CD8-positive, alpha-beta memory T cell (primary cell): ENCODE measurements around the gene DUSP8. TPM values are rescaled to one million over a fixed set of nuclear protein-coding genes. Genes with fewer than 3 reads are reported as not detected.

Source experiments
- CTCF ChIA-PET: fragments of 350-600 bp; sonication (Branson Sonifier 250); formaldehyde crosslinking; loops from one replicate; lab custom pipeline; 2021; ENCODE audit warnings: antibody characterized with exemption; lab: Charles Lee
- POLR2A ChIA-PET: fragments of 350-600 bp; sonication (Branson Sonifier 250); formaldehyde crosslinking; loops from one replicate; lab custom pipeline; 2021; ENCODE audit warnings: antibody characterized with exemption; lab: Charles Lee
- DNase-seq, 5 donors: peaks; one replicate each; pipeline versions ENCODE4 v3.0.0 to v3.0.0-alpha.2; 2020 to 2022; ENCODE audit warnings: mixed read lengths in 1 of 5
- H3K27ac ChIP-seq: one replicate; pipeline ENCODE4 v1.7.0; 2013; ENCODE audit warnings: low read depth, mild to moderate bottlenecking, low read length, moderate library complexity
- H3K27me3 ChIP-seq: 2 replicates; pipeline ENCODE4 v1.7.0; 2013; ENCODE audit warnings: low read length, mild to moderate bottlenecking; ENCODE audit not compliant: insufficient read depth, poor library complexity, severe bottlenecking
- H3K36me3 ChIP-seq: 2 replicates; pipeline ENCODE4 v1.7.0; 2013; ENCODE audit warnings: mild to moderate bottlenecking, low read length, moderate library complexity; ENCODE audit not compliant: insufficient read depth
- H3K4me1 ChIP-seq: 2 replicates; pipeline ENCODE4 v1.7.0; 2013; ENCODE audit warnings: mild to moderate bottlenecking, low read length, moderate library complexity; ENCODE audit not compliant: insufficient read depth
- H3K4me3 ChIP-seq: 2 replicates; pipeline ENCODE4 v1.7.0; 2013; ENCODE audit warnings: mild to moderate bottlenecking, low read length
- H3K9me3 ChIP-seq: 2 replicates; pipeline ENCODE4 v1.7.0; 2013; ENCODE audit warnings: mild to moderate bottlenecking, low read length
- H3K27ac Mint-ChIP-seq, 8 donors: one replicate each; pipeline ENCODE4 v1.8.0; 2020 to 2021; ENCODE audit warnings: mixed read lengths in 8 of 8, mild to moderate bottlenecking in 6 of 8, inconsistent platforms in 3 of 8, moderate library complexity in 3 of 8
- H3K27me3 Mint-ChIP-seq, 2 donors: one replicate each; pipeline ENCODE4 v1.8.0; 2020 to 2021; ENCODE audit warnings: mixed read lengths in 2 of 2, mild to moderate bottlenecking in 1 of 2, moderate library complexity in 1 of 2
- H3K36me3 Mint-ChIP-seq, 3 donors: one replicate each; pipeline ENCODE4 v1.8.0; 2020 to 2021; ENCODE audit warnings: mixed read lengths in 3 of 3, inconsistent platforms in 1 of 3, mild to moderate bottlenecking in 1 of 3
- H3K4me1 Mint-ChIP-seq, 3 donors: one replicate each; pipeline ENCODE4 v1.8.0; 2020 to 2021; ENCODE audit warnings: mixed read lengths in 3 of 3, inconsistent platforms in 1 of 3, mild to moderate bottlenecking in 1 of 3
- H3K4me3 Mint-ChIP-seq, 7 donors: one replicate each; pipeline ENCODE4 v1.8.0; 2020 to 2021; ENCODE audit warnings: mixed read lengths in 7 of 7, mild to moderate bottlenecking in 6 of 7, moderate library complexity in 4 of 7, inconsistent platforms in 2 of 7
- H3K9me3 Mint-ChIP-seq, 5 donors: one replicate each; pipeline ENCODE4 v1.8.0; 2020 to 2022; ENCODE audit warnings: mixed read lengths in 5 of 5, mild to moderate bottlenecking in 3 of 5, moderate library complexity in 2 of 5, inconsistent platforms in 1 of 5
- polyA plus RNA-seq: library from polyadenylated mRNA; unstranded; fragments of 300-500 nt; fragmentation: Illumina TruSeq; gene quantifications from one replicate; pipeline ENCODE4 v1.2.3, GENCODE V29; 2021
- total RNA-seq, 2 experiments: library from RNA; stranded (reverse); gene quantifications; one replicate each; pipeline ENCODE4 v1.2.3, GENCODE V29; 2021

Gene DUSP8
- total and polyA plus RNA-seq, 3 experiments from 2014 or later: 0.75 to 4.0 (median 2.3) TPM

- peaks cover 5% of the 10 kb centered on the region for H3K4me1 ChIP-seq
- Mint-ChIP-seq H3K27me3 (peaks cover 0 to 2% of the 10 kb centered on the region in 2 donors), H3K36me3 (peaks cover 0 to 29% (median 2%) of the 10 kb centered on the region in 3 donors), H3K27ac (no peak overlapping the region), H3K4me1 (peaks cover 10 to 12% (median 11%) of the 10 kb centered on the region in 3 donors), H3K9me3 (peaks cover 0 to 2% (median 0%) of the 10 kb centered on the region in 5 donors), H3K4me3 (no peak overlapping the region)
- no peaks in the 10 kb centered on the region for H3K9me3 ChIP-seq
- ChIA-PET POLR2A (no interaction called here), CTCF (interaction anchor here (1.2 to 13.9 kb wide), 5 partner anchors 8 to 17 kb away, joined by 3 to 152 read pairs (median 6); no protein-coding TSS in a partner anchor)
- no peak overlapping the region for H3K4me3 ChIP-seq
- no peaks in the 10 kb centered on the region for H3K36me3 ChIP-seq
- no peaks in the 10 kb centered on the region for H3K27me3 ChIP-seq
- DNase-seq: peak in 1 of 5 donors; percentile 5
- no peak overlapping the region for H3K27ac ChIP-seq
These were observed 8.2 kb downstream of the DUSP8 start for GRCh38 chr11:1563697-1564534.

GRCh38 chr11:1563149-1563638 lies 8.9 kb downstream of the DUSP8 start:
- Histone ChIP-seq H3K27me3 (no peaks in the 10 kb centered on the region), H3K4me1 (no peaks in the 10 kb centered on the region), H3K27ac (no peak overlapping the region), H3K9me3 (no peaks in the 10 kb centered on the region), H3K4me3 (no peak overlapping the region), H3K36me3 (no peaks in the 10 kb centered on the region)
- H3K9me3 Mint-ChIP-seq: peaks cover 0 to 2% (median 0%) of the 10 kb centered on the region in 5 donors
- peaks cover 0 to 2% of the 10 kb centered on the region in 2 donors for H3K27me3 Mint-ChIP-seq
- no peak for DNase-seq
- peak overlapping the region in 2 of 8 donors; percentile 33 to 77 for H3K27ac Mint-ChIP-seq
- ChIA-PET CTCF (interaction anchor here (1.2 to 1.7 kb wide), 2 partner anchors 10 to 12 kb away, joined by 4 to 6 read pairs; no protein-coding TSS in a partner anchor), POLR2A (no interaction called here)
- no peak overlapping the region for H3K4me3 Mint-ChIP-seq
- peaks cover 0 to 30% (median 2%) of the 10 kb centered on the region in 3 donors for H3K36me3 Mint-ChIP-seq
- H3K4me1 Mint-ChIP-seq: peaks cover 3 to 4% (median 4%) of the 10 kb centered on the region in 3 donors

- POLR2A ChIA-PET: no interaction called here
- no peaks in the 10 kb centered on the region for H3K36me3 ChIP-seq
- DNase-seq: no peak
- H3K27me3 ChIP-seq: no peaks in the 10 kb centered on the region
- Mint-ChIP-seq H3K9me3 (peaks cover 0 to 2% (median 0%) of the 10 kb centered on the region in 5 donors), H3K4me3 (peak overlapping the region in 2 of 7 donors; percentile 41 to 48), H3K4me1 (peaks cover 0 to 2% (median 0%) of the 10 kb centered on the region in 3 donors), H3K27me3 (peaks cover 0 to 4% of the 10 kb centered on the region in 2 donors), H3K27ac (peak overlapping the region in 1 of 8 donors; percentile 77), H3K36me3 (peaks cover 0 to 35% (median 2%) of the 10 kb centered on the region in 3 donors)
- no peak overlapping the region for H3K27ac ChIP-seq
- CTCF ChIA-PET: interaction anchor here (1.2 to 1.7 kb wide), 2 partner anchors 11 to 13 kb away, joined by 4 to 6 read pairs; no protein-coding TSS in a partner anchor
- no peak overlapping the region for H3K4me3 ChIP-seq
- no peaks in the 10 kb centered on the region for H3K9me3 ChIP-seq
- H3K4me1 ChIP-seq: no peaks in the 10 kb centered on the region
These were observed 9.5 kb downstream of the DUSP8 start for GRCh38 chr11:1562469-1563148.

GRCh38 chr11:1561955-1562354 lies 10.1 kb downstream of the DUSP8 start:
- CTCF ChIA-PET: no interaction called here
- POLR2A ChIA-PET: no interaction called here

GRCh38 chr11:1561266-1561665 lies 10.8 kb downstream of the DUSP8 start:
- Mint-ChIP-seq H3K36me3 (peaks cover 0 to 37% (median 2%) of the 10 kb centered on the region in 3 donors), H3K27me3 (peaks cover 0 to 5% of the 10 kb centered on the region in 2 donors), H3K4me1 (no peaks in the 10 kb centered on the region), H3K9me3 (peaks cover 0 to 2% (median 0%) of the 10 kb centered on the region in 5 donors), H3K4me3 (no peak overlapping the region), H3K27ac (no peak overlapping the region)
- Histone ChIP-seq H3K9me3 (no peaks in the 10 kb centered on the region), H3K4me3 (no peak overlapping the region), H3K27me3 (no peaks in the 10 kb centered on the region), H3K4me1 (no peaks in the 10 kb centered on the region), H3K27ac (no peak overlapping the region), H3K36me3 (no peaks in the 10 kb centered on the region)
- no peak for DNase-seq
- ChIA-PET CTCF (interaction anchor here (1.2 to 1.9 kb wide), 2 partner anchors 13 to 14 kb away, joined by 3 to 6 read pairs; no protein-coding TSS in a partner anchor), POLR2A (no interaction called here)

More at GRCh38 chr11:1561955-1562354, 10.1 kb downstream of the DUSP8 start:
- Histone ChIP-seq H3K4me3 (no peak overlapping the region), H3K9me3 (no peaks in the 10 kb centered on the region), H3K36me3 (no peaks in the 10 kb centered on the region), H3K27me3 (no peaks in the 10 kb centered on the region), H3K4me1 (no peaks in the 10 kb centered on the region), H3K27ac (no peak overlapping the region)
- no peak for DNase-seq
- Mint-ChIP-seq H3K27ac (peak overlapping the region in 1 of 8 donors; percentile 77), H3K9me3 (peaks cover 0 to 2% (median 0%) of the 10 kb centered on the region in 5 donors), H3K27me3 (peaks cover 0 to 5% of the 10 kb centered on the region in 2 donors), H3K4me3 (peak overlapping the region in 1 of 7 donors; percentile 48), H3K4me1 (peaks cover 0 to 1% (median 0%) of the 10 kb centered on the region in 3 donors), H3K36me3 (peaks cover 0 to 37% (median 2%) of the 10 kb centered on the region in 3 donors)

GRCh38 chr11:1560649-1561251 lies 11.3 kb downstream of the DUSP8 start:
- Histone ChIP-seq H3K27ac (no peak overlapping the region), H3K4me1 (no peaks in the 10 kb centered on the region), H3K27me3 (no peaks in the 10 kb centered on the region), H3K36me3 (no peaks in the 10 kb centered on the region), H3K4me3 (no peak overlapping the region), H3K9me3 (no peaks in the 10 kb centered on the region)
- Mint-ChIP-seq H3K27me3 (peaks cover 0 to 6% of the 10 kb centered on the region in 2 donors), H3K27ac (peak overlapping the region in 1 of 8 donors; percentile 43), H3K4me1 (no peaks in the 10 kb centered on the region), H3K9me3 (peaks cover 0 to 2% (median 0%) of the 10 kb centered on the region in 5 donors), H3K4me3 (no peak overlapping the region), H3K36me3 (peaks cover 0 to 35% (median 2%) of the 10 kb centered on the region in 3 donors)
- CTCF ChIA-PET: interaction anchor here (1.2 to 1.9 kb wide), 2 partner anchors 14 kb away, joined by 3 to 6 read pairs; no protein-coding TSS in a partner anchor
- POLR2A ChIA-PET: no interaction called here
- no peak for DNase-seq

GRCh38 chr11:1560002-1560648 lies 11.9 kb downstream of the DUSP8 start:
- H3K27ac Mint-ChIP-seq: peak overlapping the region in 1 of 8 donors; percentile 63
- Histone ChIP-seq H3K4me3 (no peak overlapping the region), H3K4me1 (no peaks in the 10 kb centered on the region), H3K36me3 (no peaks in the 10 kb centered on the region), H3K27ac (no peak overlapping the region), H3K9me3 (no peaks in the 10 kb centered on the region), H3K27me3 (no peaks in the 10 kb centered on the region)
- CTCF ChIA-PET: interaction anchor here (1.2 to 1.9 kb wide), 2 partner anchors 13 to 14 kb away, joined by 3 to 6 read pairs; no protein-coding TSS in a partner anchor
- no peaks in the 10 kb centered on the region for H3K4me1 Mint-ChIP-seq
- POLR2A ChIA-PET: no interaction called here
- H3K36me3 Mint-ChIP-seq: peaks cover 0 to 34% (median 2%) of the 10 kb centered on the region in 3 donors
- peaks cover 0 to 7% of the 10 kb centered on the region in 2 donors for H3K27me3 Mint-ChIP-seq
- H3K9me3 Mint-ChIP-seq: peaks cover 0 to 2% (median 0%) of the 10 kb centered on the region in 5 donors
- no peak for DNase-seq
- H3K4me3 Mint-ChIP-seq: no peak overlapping the region
